ENCODE data around the gene ODF2L.

Gene ODF2L

GRCh38 chr1:86335916-86336315, 60.2 kb downstream of the ODF2L start:
- WGBS: 41% methylated on average over 1 of the region's 1 CpG
- Histone ChIP-seq H3K9me3 (ENCODE audit: control insufficient read depth, low read length) (no peaks in the 10 kb centered on the region), H3K9ac (ENCODE audit: low read length) (no peak overlapping the region), H3K36me3 (ENCODE audit: control insufficient read depth in 1 of 2, insufficient read depth in 2 of 2, low read depth in 1 of 2, low read length in 2 of 2) (no peaks in the 10 kb centered on the region), H3K4ac (ENCODE audit: low read depth in 1 of 2, low read length in 2 of 2) (no peak overlapping the region), H3K4me3 (ENCODE audit: insufficient read depth in 1 of 2, low read depth in 1 of 2, low read length in 2 of 2) (no peak overlapping the region), H3K18ac (ENCODE audit: low read depth in 1 of 2, low read length in 2 of 2) (no peak overlapping the region), H4K8ac (ENCODE audit: low read length) (no peak overlapping the region), H3K79me1 (replicated peaks; ENCODE audit: low read length, poor library complexity, severe bottlenecking) (no peaks in the 10 kb centered on the region), H3K4me1 (ENCODE audit: control insufficient read depth, insufficient read depth, low read depth, low read length) (no peaks in the 10 kb centered on the region), H3K27ac (ENCODE audit: low read length, poor library complexity, severe bottlenecking) (no peak overlapping the region), H4K91ac (ENCODE audit: low read length) (no peak overlapping the region), H3K27me3 (ENCODE audit: control insufficient read depth in 1 of 2, insufficient read depth in 1 of 2, low read length in 2 of 2) (peaks cover 0 to 4% of the 10 kb centered on the region in 2 experiments), H3K4me2 (ENCODE audit: low read length, poor library complexity, severe bottlenecking) (peak overlapping the region; percentile 28), H2BK12ac (ENCODE audit: low read length in 2 of 2) (no peak overlapping the region), H3K23ac (ENCODE audit: low read length in 2 of 2) (no peak overlapping the region), H3K14ac (ENCODE audit: low read length in 2 of 2) (no peak overlapping the region), H2BK15ac (ENCODE audit: low read depth, poor library complexity, severe bottlenecking) (no peak overlapping the region), H2AFZ (ENCODE audit: low read depth, low read length) (no peak overlapping the region), H2AK5ac (ENCODE audit: low read length, severe bottlenecking) (no peak overlapping the region), H2BK120ac (ENCODE audit: low read depth, low read length) (no peak overlapping the region), H2BK5ac (ENCODE audit: low read depth, low read length, poor library complexity, severe bottlenecking) (no peak overlapping the region)
- no peak for DNase-seq

- Histone ChIP-seq H4K8ac (ENCODE audit: low read length) (no peak overlapping the region), H3K18ac (ENCODE audit: low read depth in 1 of 2, low read length in 2 of 2) (no peak overlapping the region), H3K79me1 (replicated peaks; ENCODE audit: low read length, poor library complexity, severe bottlenecking) (no peaks in the 10 kb centered on the region), H2BK12ac (ENCODE audit: low read length in 2 of 2) (no peak overlapping the region), H2BK15ac (ENCODE audit: low read depth, poor library complexity, severe bottlenecking) (no peak overlapping the region), H3K4ac (ENCODE audit: low read depth in 1 of 2, low read length in 2 of 2) (no peak overlapping the region), H3K14ac (ENCODE audit: low read length in 2 of 2) (no peak overlapping the region), H3K23ac (ENCODE audit: low read length in 2 of 2) (no peak overlapping the region), H2AFZ (ENCODE audit: low read depth, low read length) (no peak overlapping the region), H3K9ac (ENCODE audit: low read length) (no peak overlapping the region), H2BK5ac (ENCODE audit: low read depth, low read length, poor library complexity, severe bottlenecking) (no peak overlapping the region), H3K4me2 (ENCODE audit: low read length, poor library complexity, severe bottlenecking) (no peak overlapping the region), H3K9me3 (ENCODE audit: control insufficient read depth, low read length) (no peaks in the 10 kb centered on the region), H2BK120ac (ENCODE audit: low read depth, low read length) (no peak overlapping the region), H2AK5ac (ENCODE audit: low read length, severe bottlenecking) (no peak overlapping the region), H3K27ac (ENCODE audit: low read length, poor library complexity, severe bottlenecking) (no peak overlapping the region), H3K27me3 (ENCODE audit: control insufficient read depth in 1 of 2, insufficient read depth in 1 of 2, low read length in 2 of 2) (no peaks in the 10 kb centered on the region), H3K4me3 (ENCODE audit: insufficient read depth in 1 of 2, low read depth in 1 of 2, low read length in 2 of 2) (no peak overlapping the region), H3K36me3 (ENCODE audit: control insufficient read depth in 1 of 2, insufficient read depth in 2 of 2, low read depth in 1 of 2, low read length in 2 of 2) (no peaks in the 10 kb centered on the region), H4K91ac (ENCODE audit: low read length) (no peak overlapping the region), H3K4me1 (ENCODE audit: control insufficient read depth, insufficient read depth, low read depth, low read length) (no peaks in the 10 kb centered on the region)
- DNase-seq: no peak
These were observed 70.9 kb downstream of the ODF2L start for GRCh38 chr1:86325264-86325663.

GRCh38 chr1:86324130-86324822, 71.8 kb downstream of the ODF2L start:
- Histone ChIP-seq H3K9me3 (ENCODE audit: control insufficient read depth, low read length) (no peaks in the 10 kb centered on the region), H2BK120ac (ENCODE audit: low read depth, low read length) (no peak overlapping the region), H3K18ac (ENCODE audit: low read depth in 1 of 2, low read length in 2 of 2) (no peak overlapping the region), H3K9ac (ENCODE audit: low read length) (no peak overlapping the region), H3K4ac (ENCODE audit: low read depth in 1 of 2, low read length in 2 of 2) (no peak overlapping the region), H3K27me3 (ENCODE audit: control insufficient read depth in 1 of 2, insufficient read depth in 1 of 2, low read length in 2 of 2) (no peaks in the 10 kb centered on the region), H2AK5ac (ENCODE audit: low read length, severe bottlenecking) (no peak overlapping the region), H2AFZ (ENCODE audit: low read depth, low read length) (no peak overlapping the region), H2BK5ac (ENCODE audit: low read depth, low read length, poor library complexity, severe bottlenecking) (no peak overlapping the region), H3K36me3 (ENCODE audit: control insufficient read depth in 1 of 2, insufficient read depth in 2 of 2, low read depth in 1 of 2, low read length in 2 of 2) (no peaks in the 10 kb centered on the region), H3K79me1 (replicated peaks; ENCODE audit: low read length, poor library complexity, severe bottlenecking) (no peaks in the 10 kb centered on the region), H3K4me2 (ENCODE audit: low read length, poor library complexity, severe bottlenecking) (no peak overlapping the region), H3K14ac (ENCODE audit: low read length in 2 of 2) (no peak overlapping the region), H4K91ac (ENCODE audit: low read length) (no peak overlapping the region), H3K4me1 (ENCODE audit: control insufficient read depth, insufficient read depth, low read depth, low read length) (no peaks in the 10 kb centered on the region), H3K27ac (ENCODE audit: low read length, poor library complexity, severe bottlenecking) (no peak overlapping the region), H4K8ac (ENCODE audit: low read length) (no peak overlapping the region), H3K4me3 (ENCODE audit: insufficient read depth in 1 of 2, low read depth in 1 of 2, low read length in 2 of 2) (no peak overlapping the region), H2BK15ac (ENCODE audit: low read depth, poor library complexity, severe bottlenecking) (no peak overlapping the region), H2BK12ac (ENCODE audit: low read length in 2 of 2) (no peak overlapping the region), H3K23ac (ENCODE audit: low read length in 2 of 2) (no peak overlapping the region)
- WGBS: 83% methylated on average over 4 of the region's 4 CpGs
- DNase-seq: no peak

- Histone ChIP-seq H4K91ac (ENCODE audit: low read length) (no peak overlapping the region), H3K27ac (ENCODE audit: low read length, poor library complexity, severe bottlenecking) (no peak overlapping the region), H2BK120ac (ENCODE audit: low read depth, low read length) (no peak overlapping the region), H3K36me3 (ENCODE audit: control insufficient read depth in 1 of 2, insufficient read depth in 2 of 2, low read depth in 1 of 2, low read length in 2 of 2) (no peaks in the 10 kb centered on the region), H3K9me3 (ENCODE audit: control insufficient read depth, low read length) (no peaks in the 10 kb centered on the region), H2BK5ac (ENCODE audit: low read depth, low read length, poor library complexity, severe bottlenecking) (no peak overlapping the region), H3K18ac (ENCODE audit: low read depth in 1 of 2, low read length in 2 of 2) (no peak overlapping the region), H3K4me3 (ENCODE audit: insufficient read depth in 1 of 2, low read depth in 1 of 2, low read length in 2 of 2) (no peak overlapping the region), H3K9ac (ENCODE audit: low read length) (no peak overlapping the region), H2BK12ac (ENCODE audit: low read length in 2 of 2) (no peak overlapping the region), H2AK5ac (ENCODE audit: low read length, severe bottlenecking) (no peak overlapping the region), H4K8ac (ENCODE audit: low read length) (no peak overlapping the region), H3K14ac (ENCODE audit: low read length in 2 of 2) (no peak overlapping the region), H3K27me3 (ENCODE audit: control insufficient read depth in 1 of 2, insufficient read depth in 1 of 2, low read length in 2 of 2) (no peaks in the 10 kb centered on the region), H3K4ac (ENCODE audit: low read depth in 1 of 2, low read length in 2 of 2) (no peak overlapping the region), H3K79me1 (replicated peaks; ENCODE audit: low read length, poor library complexity, severe bottlenecking) (no peaks in the 10 kb centered on the region), H2BK15ac (ENCODE audit: low read depth, poor library complexity, severe bottlenecking) (no peak overlapping the region), H2AFZ (ENCODE audit: low read depth, low read length) (no peak overlapping the region), H3K23ac (ENCODE audit: low read length in 2 of 2) (no peak overlapping the region), H3K4me2 (ENCODE audit: low read length, poor library complexity, severe bottlenecking) (no peak overlapping the region), H3K4me1 (ENCODE audit: control insufficient read depth, insufficient read depth, low read depth, low read length) (no peaks in the 10 kb centered on the region)
- no peak for DNase-seq
- WGBS: 89% methylated on average over 1 of the region's 3 CpGs
These were observed 73.9 kb downstream of the ODF2L start for GRCh38 chr1:86322241-86322640.

Data from mesenchymal stem cell (in vitro differentiated cells and primary cell).